Activated T-cell treated with anti-CD3 and anti-CD28 coated beads for 48 hours (primary cell): ENCODE data around the gene UTP4.

Experiments
- DNase-seq: peaks from one replicate; pipeline ENCODE4 v3.0.0-alpha.2; 2020; ENCODE audit warnings: low read depth

The UTP4 gene

DNA sequence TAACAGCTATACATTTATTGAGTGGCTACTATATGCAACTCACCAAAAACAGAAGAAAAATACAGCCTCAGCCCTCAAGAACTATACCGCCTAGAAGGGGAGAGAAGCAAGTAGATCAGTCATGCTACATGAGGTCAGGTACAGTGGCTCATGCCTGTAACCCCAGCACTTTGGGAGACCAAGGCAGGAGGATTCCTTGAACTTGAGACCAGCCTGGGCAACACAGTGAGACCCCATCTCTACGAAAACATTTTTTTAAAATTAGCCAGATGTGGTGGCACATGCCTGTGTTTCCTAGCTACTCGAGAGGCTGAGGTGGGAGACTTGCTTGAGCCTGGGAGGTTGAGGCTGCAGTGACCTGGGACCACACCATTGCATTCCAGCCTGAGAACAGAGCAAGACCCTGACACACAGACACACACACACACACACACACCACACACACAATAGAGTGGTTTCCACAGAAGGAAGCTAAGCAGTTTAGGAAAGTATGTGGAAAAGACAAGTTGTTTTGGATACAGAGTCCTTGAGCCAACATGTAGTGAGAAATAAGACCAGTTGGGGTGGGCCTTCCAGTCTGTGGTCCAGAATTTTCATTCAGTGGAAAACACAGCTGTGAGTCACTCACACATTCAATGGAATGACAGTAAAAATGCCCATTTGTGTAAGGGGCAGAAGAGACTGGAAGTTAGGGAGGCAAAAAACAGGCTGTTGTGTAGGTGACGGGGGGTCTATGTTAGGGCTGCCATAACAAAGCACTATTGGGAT is 43.8 kb downstream of the UTP4 start:
- no peak for DNase-seq

DNA sequence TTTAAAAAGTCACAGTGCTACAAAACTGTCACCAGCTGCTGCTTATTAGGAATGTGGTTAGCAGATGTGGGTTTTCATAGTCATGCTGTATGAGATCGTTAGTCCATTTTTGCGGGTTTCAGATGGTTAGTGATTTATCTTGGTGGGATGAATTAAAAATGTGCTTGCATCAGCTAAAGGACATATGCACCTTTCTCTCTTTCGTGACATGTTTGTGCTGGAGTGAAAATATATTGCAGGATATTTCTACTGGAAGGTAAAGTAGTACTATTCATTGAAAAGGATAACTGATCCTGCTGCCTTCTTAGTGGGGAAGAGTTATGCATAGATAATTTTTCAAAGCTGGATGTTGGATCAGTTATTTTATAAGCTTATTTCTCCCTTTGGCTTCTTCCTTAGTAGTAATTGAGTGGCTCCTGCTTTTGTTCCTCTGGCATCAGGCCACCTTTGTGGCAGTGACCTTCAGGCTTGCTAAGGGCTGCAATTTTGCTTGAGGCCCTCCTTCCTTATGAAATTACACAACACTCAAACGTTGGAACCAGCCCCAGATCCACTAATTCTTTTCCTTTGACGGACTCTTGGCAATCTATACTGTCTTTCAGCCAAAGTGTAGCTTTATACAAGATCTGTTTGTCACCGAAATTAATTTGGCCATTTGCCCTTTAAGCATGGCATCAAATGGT is 47.0 kb downstream of the UTP4 start:
- DNase-seq, result no peak

DNA sequence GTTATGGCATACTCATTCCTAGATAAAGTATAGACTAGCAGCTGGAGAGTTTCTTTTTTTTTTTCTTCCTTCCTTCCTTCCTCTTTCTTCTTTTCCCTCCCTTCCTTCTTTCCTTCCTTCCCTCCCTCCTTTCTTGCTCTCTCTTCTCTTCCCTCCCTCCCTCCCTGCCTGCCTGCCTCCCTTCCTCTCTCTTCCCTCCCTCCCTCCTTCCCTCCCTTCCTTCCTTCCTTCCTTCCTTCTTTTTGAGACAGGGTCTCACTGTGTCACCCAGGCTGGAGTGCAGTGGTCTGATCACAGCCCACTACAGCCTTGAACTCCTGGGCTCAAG is 47.5 kb downstream of the UTP4 start:
- DNase-seq, result no peak

DNA sequence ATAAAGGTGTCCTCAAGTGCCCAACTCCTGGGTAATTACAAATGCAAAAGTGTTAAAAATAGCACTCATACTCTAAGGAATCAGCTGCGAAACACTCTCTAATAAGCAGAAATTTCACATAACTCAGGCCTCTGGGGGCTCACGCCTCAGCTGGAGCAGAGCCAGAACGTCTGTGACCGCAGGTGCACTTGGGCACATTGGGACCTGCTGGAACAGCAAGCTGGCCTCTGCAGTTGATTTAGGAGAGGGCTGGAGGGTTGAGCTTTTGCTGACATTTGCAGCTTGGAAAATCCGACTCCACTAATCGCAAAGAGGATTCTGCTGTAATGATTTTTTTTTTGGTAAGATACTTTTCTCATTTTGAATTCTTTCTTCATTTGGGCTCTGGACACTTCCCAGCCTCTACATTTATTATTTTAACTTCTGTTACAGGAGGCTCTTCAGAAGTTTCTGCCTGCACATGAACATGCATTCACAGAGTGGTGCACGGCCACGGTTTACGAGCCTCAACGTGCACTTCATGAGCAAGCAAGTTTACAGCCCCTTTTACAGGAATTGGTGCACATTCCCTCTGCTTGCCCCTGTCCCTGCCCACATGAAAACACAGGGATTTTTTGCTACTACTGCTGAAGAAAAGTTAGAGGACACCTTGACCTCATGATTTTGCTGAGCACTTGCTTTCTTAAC is 50.4 kb downstream of the UTP4 start:
- no peak for DNase-seq

DNA sequence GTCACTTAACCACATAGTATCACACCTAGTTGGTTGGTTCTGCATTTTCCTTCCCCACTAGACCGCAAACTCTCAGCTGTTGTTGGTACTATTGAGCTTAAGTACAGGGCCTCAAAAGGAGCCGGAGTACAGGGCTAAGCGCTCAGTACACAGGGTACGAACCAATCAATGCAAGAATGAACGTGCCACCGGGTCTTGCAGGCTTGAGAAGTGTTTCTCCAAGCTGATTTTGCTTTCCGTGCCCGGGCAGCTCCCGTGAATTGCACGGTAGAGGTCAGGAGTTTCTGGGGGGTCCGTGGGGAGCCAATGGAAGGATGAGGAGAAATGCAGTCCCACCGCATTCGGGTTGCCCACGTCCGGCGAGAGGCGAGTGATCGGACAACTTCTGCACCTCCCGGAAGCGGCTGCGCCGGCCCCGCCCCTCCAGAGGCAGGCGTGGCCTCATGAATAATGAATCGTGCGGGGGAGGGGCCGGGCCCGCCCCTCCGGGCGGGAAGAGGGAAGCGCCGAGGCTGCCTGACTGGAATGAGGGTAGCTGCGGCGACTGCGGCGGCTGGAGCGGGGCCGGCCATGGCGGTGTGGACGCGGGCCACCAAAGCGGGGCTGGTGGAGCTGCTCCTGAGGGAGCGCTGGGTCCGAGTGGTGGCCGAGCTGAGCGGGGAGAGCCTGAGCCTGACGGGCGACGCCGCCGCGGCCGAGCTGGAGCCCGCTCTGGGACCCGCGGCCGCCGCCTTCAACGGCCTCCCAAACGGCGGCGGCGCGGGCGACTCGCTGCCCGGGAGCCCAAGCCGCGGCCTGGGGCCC is 54.4 kb downstream of the UTP4 start, which contains the start of gene SNTB2:
TSS of gene SNTB2 (plus strand) at position 523 of the 804 bp plus-strand sequence. CDS start at position 526, 3 bp downstream.
- DNase-seq, result peak; percentile 81

DNA sequence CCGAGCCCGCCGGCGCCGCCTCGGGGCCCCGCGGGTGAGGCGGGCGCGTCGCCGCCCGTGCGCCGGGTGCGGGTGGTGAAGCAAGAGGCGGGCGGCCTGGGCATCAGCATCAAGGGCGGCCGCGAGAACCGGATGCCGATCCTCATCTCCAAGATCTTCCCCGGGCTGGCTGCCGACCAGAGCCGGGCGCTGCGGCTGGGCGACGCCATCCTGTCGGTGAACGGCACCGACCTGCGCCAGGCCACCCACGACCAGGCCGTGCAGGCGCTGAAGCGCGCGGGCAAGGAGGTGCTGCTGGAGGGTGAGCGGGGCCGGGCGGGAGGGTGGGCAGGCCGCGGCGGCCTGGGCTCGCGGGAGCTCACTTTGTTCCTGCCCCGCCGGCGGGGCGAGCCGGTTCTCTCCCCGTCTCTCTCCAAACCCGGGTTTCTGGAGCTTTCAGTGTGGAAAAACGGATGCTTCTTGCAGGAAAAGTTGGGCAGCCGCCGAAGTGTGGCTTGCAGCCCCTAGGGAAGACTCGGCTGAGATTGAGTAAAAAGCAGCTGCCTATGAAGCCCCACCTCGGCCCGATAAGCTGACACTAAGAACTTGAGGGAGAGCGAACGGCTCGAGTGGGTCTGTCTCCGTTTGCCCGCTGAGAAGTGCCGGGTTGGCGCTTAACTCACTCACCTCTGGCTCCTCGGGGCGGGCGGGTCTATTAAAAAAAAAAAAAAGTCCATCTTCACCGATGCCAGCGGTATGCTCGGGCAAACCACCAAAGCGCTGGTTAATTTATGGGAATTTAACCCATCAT is 55.2 kb downstream of the UTP4 start:
- DNase-seq, result peak; percentile 37

DNA sequence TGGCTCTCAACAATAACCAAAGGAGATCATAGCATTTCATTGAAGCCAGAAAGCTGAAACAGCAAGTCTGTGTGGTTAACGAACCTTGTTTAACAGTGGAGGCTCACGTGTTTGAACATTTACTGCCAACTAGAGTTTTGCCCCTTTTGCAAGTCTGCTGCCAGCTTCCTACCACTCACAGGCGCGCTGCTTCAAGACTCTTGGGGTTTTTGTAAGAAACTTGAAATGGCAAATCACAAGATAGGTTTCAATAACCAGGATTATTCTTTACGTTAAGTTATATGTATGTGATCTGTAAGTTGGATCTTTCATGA is 55.7 kb downstream of the UTP4 start:
- DNase-seq, result no peak

DNA sequence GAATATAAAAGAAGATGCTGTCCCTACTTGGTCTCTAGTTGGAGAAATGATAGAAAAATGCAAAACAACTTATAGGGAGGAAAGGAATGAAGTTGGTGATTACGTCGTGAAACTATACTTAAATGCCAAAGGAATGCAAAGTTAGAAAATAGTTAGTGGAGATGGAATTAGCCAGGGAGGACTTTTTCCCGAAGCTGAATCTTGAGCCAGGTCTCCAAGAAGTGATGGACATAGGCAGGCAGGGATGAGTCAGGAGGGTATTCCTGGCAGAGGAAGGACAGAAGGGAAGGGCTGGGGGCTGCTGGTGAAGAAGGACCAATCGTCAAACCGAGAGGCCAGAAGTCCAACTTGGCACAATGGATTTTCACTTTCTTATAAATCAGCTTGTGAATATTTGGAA is 56.3 kb downstream of the UTP4 start:
- no peak for DNase-seq

DNA sequence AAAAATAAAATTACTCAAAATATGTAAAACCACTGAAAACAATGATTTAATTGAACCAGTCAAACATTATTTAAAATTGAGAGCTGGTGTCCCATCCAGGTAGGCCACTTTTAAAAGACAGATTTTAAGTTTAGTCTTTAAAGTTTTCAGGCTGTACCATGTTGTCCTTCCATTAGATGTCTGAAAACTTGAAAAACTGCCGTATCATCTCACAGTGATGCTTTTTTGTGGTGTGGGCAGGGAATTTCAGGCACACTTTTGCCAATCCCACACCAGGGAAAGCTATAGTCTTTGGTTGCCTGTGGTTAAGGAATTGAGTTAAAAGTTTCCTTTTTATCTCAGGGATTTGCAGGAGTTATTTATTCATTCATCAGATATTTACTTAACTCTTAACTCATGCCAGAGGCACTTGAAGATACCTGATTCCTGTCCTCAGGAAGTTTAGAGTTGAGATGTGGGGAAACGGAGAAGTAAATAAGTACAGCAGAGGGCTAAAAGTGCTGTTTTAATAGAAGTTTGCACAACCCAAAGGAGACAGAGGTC is 57.7 kb downstream of the UTP4 start:
- DNase-seq, result no peak

DNA sequence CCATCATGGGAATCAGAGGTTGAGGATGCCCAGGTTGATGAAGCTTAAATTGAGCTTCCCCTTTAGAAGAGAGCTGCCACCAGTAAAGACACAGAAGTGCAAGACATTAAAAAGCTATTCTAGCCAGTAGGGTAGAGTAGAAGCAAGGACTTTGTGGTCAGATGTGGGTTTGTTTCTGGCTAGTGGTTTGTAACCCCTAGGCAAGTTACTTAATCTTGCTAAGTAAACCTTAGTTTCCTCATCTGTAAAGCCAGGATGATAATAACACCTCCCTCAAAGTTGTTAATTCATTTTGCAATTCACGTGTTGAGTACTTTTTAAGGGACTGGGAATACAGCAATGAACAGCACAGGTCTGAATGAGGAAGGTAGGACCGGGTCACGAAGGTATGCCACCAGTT is 58.1 kb downstream of the UTP4 start:
- no peak for DNase-seq

DNA sequence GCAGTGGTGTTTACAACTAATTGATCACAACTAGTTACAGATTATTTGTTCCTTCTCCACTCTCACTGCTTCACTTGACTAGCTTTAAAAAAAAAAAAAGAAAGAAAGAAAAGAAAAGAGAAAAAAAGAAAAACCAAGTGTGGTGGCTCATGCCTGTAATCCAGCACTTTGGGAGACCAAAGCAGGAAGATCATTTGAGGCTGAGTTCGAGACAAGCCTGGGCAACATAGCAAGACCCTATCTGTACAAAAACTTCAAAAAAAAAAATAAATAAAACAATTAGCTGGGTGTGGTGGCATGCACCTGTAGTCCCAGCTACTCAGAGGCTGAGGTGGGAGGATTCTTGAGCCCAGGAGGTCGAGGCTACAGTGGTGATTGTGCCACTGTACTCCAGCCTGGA is 58.7 kb downstream of the UTP4 start:
- no peak for DNase-seq

DNA sequence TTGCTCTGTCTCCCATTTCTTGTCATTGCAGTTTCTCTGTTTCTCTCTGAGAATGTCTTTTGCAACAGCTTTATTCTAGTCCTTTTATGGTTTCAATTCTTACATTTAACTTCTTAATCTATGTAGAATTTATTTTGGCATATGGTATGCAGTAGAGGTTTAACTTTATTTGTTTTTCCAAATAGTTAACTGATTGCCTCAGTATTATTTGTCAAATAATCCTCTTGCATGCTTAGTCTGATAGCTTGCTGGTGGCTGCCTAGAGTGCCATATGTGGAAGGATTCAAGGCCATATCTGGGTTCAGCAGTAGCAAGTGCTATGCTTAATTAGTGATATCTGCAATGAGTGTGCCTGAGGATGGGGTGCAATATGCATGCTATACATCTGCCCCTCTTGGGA is 61.4 kb downstream of the UTP4 start:
- no peak for DNase-seq

DNA sequence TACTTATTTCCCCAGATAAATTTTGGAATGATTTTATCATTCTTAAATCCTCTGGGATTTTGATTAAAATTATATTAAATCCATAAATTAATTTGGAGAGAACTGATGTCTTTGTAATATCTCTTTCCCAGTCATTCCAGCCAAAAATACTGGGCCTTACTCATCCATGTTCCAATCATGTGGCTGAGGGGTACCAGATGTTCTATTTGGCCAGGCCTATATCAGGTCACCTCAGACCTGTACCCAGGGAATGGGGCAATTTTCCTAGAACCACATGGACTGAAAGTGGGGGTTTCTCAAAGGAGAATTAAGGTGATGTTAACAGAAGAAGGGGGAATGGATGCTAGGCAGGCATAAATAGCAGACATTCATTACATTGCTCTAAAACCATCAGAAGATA is 62.0 kb downstream of the UTP4 start:
- no peak for DNase-seq

DNA sequence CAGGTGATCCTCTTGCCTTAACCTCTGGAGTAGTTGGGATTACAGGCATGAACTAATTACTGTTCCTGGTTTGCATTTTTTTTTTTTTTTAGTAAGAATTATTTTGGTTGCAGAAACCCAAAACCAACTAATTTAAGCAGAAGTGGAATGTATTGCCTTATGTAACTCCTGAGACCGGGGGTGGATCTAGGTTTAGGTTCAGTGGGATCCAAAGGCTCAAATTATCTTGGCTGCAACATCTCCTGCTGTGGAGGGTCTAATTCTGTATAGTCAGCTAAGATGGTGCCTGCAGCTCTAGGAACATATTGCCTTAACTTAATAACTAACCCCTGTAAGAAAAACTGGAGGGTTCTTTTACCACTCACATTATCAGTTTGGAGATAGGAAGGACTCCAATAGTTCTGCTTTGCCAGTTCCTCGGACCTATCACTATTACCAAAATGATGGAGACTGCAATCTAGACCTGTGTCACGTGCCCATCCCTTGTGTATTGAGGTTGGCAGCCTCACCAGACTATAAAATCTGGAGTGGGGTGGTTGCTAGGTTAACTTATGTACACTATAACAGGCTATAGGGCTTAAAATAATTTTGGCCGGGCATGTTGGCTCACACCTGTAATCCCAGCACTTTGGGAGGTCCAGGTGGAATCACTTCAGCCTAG is 63.0 kb downstream of the UTP4 start:
- no peak for DNase-seq

DNA sequence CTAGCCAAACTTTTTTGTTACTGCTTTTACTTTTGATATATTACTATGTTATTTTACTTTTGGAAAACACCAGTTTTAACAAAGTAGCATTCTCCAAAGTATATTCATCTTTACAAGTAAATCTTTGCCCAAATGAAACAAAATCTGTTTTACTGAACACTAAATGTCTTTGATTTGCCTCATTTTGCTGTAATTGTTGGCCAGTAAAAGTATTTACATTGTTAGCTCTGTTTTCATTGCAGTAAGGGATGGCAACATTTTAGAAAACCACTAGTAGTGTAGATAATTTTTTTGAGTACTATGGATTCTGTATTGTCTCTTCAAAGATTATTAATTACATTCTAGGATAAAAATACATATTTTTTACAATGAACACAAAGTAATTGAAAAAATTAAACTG is 65.1 kb downstream of the UTP4 start:
- DNase-seq, result no peak

DNA sequence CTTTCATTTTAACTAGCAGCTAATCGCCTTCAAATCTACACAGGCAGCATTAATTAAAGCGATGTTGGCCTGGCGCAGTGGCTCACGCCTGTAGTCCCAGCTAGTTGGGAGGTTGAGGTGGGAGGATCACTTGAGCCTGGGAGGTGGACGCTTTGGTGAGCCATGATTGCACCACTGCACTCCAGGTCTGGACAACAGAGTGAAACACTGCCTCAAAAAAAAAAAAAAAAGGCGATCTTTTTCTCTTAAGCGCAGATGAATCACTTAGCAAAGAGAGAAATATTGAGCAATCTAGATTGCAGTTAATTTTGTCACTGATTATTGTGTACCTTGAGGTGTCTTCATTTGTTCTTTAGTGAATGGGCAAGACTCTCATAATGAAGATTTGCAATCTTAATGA is 66.9 kb downstream of the UTP4 start:
- no peak for DNase-seq

DNA sequence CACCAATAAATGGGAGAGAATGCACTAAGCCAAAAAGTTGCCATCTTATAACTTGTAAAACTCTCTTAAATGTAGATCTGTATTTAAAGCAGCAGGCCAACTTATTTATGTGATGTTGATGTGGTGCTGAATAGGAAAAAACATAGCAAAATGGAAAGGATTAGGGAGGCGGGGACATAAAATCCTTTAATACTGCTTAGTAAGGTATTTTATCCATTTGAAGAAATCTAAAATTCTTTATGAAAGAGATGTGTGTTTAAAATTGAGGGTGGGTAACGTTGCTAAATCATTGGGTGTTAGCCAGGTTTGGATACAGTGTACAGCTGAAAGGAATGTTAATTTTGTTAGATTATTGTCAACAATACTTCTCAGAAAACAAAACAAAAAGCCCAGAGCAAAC is 68.8 kb downstream of the UTP4 start:
- no peak for DNase-seq

DNA sequence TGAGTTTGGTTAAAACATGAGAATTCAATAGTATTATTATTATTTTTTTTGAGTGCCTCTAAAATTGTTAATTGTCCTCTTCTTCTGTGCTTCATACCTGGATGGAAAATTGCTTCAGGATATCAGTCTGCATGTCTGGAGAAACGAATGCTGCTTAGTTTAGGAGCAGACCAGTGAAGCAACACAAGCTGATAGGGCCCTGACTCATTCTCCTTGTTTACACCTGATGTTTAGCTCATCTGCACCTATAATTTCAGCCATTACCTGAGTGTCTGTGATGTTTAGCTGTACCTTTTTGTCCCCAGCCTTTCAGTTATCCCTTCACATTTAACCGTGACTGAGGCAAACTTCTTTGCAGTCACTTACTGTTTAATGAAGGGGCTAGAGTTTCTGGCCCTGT is 69.3 kb downstream of the UTP4 start:
- no peak for DNase-seq

DNA sequence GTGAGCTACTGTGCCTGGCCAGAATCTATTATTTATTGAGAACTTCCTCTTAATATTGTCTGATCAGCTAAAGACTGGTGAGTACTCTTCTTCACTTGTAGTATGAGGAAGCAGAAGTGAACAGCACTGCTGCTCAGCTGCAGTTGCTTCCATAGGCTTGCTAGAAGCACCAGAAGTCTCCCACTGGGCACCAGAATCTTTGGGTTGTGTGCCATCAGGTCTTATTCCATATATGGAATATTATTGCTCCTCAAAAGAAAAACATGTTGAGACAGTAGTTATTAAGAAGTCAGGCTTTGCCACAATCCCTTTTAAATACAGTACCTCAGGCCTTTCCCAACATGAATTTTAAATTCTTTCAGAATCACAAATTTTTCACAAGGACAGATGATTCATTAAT is 71.7 kb downstream of the UTP4 start:
- no peak for DNase-seq

DNA sequence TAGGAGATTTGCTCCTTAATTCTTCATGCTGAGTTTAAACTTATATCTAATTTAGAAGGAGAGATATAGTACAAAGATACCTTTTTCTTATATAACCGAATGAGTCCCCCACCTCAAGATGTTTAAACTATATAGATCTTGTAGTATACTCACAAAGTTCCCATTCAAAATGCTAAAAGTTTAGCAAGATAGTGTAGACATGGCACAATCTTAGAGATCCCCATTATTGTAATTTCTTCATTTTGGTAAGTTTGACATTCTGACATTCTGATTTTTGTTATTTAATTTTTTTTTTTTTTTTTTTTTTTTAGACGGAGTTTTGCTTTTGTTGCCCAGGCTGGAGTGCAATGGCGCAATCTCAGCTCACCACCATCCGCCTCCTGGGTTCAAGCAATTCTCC is 77.3 kb downstream of the UTP4 start:
- DNase-seq, result no peak

DNA sequence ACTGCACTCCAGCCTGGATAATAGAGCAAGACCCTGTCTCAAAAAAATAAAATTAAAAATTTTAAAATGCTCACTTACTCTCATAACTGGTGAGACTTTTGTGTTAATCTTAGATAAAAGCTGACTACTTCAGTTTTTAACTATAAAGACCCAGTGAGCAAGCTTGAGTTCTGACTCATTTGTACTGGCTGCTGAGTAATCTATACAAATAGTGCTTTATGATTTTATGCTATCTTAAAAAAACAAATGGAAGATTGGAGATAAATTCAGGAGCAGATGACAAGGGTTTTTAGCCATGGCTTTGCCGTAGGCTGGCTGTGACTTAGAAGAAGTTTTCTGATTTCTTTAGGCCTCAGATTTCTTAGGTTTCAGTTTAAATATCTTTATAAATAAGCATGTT is 85.0 kb downstream of the UTP4 start:
- no peak for DNase-seq
